HG03342 (cell line): ENCODE results near the gene F13A1.
"Not testable (repeated sequence)": the region's sequence is repeated elsewhere in the genome, so short reads cannot be mapped to it uniquely, and the experiment has no call there.

Experiments
- ATAC-seq: cut with Tn5 transposase; IDR thresholded peaks from one replicate; pipeline ENCODE4 v1.9.1; 2021; ENCODE audit warnings: mild to moderate bottlenecking, moderate library complexity; ENCODE audit not compliant: unreplicated experiment

Gene F13A1

GRCh38 chr6:6320901-6321300 lies 439 bp upstream of the F13A1 start:
- no peak for ATAC-seq

GRCh38 chr6:6317825-6318733 lies 2.4 kb downstream of the F13A1 start:
- no peak for ATAC-seq

DNA sequence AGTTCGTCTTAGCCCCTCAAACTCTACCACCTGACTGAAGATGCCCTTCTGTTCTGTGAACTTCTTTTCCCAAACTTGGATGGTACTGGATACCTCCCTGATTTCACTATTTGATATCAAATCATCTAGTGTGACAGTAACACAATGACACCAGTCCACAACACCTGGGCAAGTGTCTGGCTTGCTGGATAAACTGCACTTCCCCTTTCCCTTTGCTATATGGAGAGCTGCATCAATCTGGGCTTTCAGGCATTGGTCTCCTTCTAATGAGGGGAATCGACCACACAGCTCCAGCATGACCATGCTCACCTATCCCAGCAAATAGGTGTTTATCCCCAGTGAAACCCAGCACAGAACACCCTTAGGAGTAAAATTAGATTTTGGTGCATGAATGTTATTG lies 3.1 kb downstream of the F13A1 start:
- ATAC-seq = no peak

- ATAC-seq = no peak
These were observed 4.8 kb downstream of the F13A1 start for GRCh38 chr6:6315660-6316059.

DNA sequence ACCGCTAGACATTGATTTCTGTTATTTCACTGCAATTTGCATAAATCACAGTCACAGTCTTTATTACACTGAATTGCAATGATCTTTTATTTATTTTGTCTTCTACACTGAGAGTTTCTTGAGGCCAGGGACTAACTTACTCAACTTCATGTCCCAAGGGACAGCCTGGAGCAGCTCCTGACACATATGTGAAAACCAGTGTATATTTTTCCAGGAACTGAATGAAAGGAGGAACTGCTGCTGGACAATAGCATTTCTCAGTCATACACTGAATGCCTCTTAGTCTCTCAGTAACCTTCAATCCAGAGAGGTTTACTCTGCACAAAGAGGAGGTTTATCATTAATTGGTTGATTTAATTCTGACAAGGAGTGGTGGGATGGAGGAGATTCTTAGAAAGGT lies 5.9 kb downstream of the F13A1 start:
- no peak for ATAC-seq

DNA sequence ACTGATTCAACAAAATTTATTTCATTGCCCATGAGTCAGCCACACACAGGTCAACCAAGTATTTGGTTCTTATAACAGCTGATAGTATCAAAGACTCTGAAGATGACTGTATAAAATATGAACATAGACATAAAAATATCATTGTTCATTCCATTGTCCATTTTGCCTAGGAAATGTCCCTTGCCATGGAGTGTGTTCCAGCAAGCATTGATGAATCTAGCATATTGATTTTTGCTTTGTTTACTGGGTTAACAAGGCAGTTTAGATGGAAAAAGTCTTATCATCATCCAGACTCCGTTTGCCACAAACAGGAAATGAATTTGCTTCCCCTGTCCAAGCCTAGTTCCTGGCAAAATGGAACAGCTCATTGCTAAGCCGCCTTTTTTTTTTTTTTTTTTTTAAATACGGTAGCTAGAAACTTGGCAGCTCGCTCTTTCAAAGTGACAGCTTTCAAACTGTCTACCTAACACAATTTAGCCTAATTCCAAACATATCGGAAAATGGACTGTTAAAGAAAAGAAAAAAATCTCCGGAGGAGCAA lies 7.5 kb downstream of the F13A1 start:
- no peak for ATAC-seq

GRCh38 chr6:6305575-6305974 lies 14.9 kb downstream of the F13A1 start:
- no peak for ATAC-seq

DNA sequence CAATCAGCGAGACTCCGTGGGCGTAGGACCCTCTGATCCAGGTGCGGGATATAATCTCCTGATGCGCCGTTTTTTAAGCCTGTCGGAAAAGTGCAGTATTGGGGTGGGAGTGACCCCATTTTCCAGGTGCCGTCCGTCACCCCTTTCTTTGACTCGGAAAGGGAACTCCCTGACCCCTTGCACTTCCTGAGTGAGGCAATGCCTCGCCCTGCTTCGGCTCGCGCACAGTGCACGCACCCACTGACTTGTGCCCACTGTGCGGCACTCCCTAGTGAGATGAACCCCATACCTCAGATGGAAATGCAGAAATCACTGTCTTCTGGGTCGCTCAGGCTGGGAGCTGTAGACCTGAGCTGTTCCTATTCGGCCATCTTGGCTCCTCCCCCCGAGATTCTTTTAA lies 20.1 kb downstream of the F13A1 start:
- ATAC-seq = not testable (repeated sequence)

- no peak for ATAC-seq
These were observed 27.1 kb downstream of the F13A1 start for GRCh38 chr6:6293317-6293716.

GRCh38 chr6:6287415-6287814 lies 33.0 kb downstream of the F13A1 start:
- ATAC-seq = no peak

GRCh38 chr6:6285679-6286078 lies 34.8 kb downstream of the F13A1 start:
- ATAC-seq = no peak

DNA sequence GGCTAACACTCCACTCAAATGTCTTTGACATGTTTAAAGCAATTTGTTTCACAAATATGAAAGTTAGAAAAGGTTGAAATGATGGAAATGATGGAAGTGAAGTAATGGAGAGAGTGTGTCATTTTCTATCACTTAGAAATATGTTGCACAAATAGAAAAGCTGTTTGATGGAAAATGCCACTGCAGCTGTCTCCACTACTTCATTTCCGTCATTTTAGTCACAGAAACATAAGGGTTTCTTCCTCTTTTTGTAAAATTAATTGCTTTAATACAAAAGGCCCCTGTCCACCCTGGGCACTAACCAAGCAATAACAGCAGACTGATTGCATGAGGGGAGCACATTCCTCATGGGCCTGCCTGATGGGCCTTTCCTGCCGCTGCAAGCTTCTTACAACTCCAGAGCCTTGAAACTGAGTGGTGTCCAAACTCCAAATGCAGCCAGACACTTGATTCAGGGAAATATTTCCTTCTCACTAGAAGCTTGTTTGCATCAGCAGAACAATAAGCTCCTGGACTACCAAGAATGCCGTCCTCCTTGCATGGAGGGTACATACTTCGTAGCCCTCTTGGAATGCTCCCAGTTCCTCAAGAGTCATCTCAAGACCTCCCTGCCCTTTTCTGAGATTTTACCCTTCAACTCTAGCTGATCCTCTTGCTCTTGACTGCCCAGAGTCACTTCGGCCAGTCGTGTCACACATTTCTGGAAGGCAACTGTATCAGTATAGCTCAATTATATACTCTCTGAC lies 36.1 kb downstream of the F13A1 start:
- ATAC-seq = no peak

- no peak for ATAC-seq
These were observed 36.7 kb downstream of the F13A1 start for GRCh38 chr6:6283746-6284145.

DNA sequence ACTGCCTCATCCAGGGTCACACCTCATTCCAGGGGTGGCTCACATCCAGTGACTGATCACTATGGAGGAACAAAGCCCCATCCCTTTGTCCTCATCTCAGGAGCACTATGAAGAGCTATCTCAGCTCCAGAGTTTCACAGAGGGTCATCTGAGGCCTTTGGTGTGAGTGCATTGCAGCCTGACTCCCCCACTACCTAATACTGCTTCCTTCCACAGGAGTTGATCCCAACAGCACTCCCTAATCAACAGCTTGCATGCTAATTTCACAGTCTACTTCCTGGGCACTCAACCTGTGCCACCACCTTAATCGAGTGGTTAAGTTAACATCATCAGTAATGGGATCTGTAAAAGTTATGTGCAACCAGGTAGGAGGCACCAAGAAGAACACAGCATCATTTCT lies 37.7 kb downstream of the F13A1 start:
- no peak for ATAC-seq

- ATAC-seq = no peak
These were observed 43.0 kb downstream of the F13A1 start for GRCh38 chr6:6277413-6277812.

DNA sequence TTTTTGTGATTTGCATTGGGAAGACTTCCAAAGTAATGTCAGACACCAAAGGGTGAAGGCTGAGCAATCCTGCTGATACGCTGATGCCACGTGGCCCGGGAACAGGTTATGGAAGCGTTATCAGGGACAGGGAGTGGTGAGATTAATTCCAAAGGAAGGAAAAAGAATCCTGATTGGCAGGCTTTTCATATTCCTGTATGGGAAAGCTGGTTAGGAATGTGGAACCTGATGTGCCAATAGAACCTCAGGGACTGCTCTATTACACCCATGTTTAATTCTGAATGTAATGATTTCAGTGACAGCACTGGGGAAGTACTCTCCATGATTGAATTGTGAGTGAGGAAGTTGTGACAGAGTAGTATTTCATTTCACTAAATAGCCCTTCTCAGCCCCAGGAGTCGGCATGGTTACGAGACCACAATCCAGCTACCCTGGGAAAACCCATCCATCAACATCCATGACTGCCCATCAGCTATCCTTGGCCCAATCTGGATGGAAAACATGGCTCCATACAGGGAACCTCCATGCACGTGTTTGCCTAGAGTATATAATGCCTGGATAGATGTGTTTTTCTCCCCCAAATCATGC lies 49.4 kb downstream of the F13A1 start:
- no peak for ATAC-seq

DNA sequence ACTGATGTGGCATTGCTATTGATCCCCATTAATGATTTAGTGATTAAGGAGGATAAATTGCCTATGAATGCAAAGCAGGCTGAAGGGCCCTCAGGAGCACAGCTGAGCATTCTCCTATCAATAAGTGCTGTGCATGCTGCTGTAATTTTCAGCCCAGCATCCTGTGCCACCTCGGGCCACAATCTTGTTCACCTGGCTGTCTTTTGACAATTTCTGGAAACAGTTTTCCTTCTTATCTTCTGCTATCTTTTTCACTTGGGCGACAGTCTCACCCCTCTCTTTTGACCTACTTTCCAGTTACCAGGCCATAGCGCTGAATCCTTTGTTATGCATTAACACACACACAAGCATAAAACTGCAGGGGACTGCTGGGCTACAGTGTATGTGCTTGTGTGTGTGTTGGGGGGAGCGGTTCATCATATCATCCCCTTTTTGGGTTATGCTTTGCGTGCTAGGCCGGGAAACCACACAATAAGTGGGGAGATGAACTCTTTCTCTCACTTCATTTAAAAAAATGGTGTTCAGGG lies 60.2 kb downstream of the F13A1 start:
- no peak for ATAC-seq

GRCh38 chr6:6256886-6257285 lies 63.6 kb downstream of the F13A1 start:
- no peak for ATAC-seq

DNA sequence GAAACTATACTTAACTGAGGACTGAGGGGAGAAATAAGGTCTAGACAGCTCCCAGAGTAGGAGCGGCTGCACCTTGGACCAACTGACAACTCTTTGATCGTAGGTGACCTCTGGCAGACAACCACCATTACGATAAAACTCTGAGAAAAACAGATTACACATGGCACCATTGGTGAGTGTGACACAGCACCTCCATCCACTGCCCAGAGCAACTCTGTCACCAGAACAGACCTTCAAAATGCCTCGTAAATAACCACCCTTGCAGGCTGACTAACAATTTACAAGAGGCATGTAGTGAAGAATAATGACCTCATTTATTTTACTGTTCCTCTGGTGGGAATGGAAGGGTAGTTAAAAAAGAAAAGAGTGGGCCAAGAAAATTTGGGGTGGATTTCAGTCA lies 64.2 kb downstream of the F13A1 start:
- no peak for ATAC-seq

DNA sequence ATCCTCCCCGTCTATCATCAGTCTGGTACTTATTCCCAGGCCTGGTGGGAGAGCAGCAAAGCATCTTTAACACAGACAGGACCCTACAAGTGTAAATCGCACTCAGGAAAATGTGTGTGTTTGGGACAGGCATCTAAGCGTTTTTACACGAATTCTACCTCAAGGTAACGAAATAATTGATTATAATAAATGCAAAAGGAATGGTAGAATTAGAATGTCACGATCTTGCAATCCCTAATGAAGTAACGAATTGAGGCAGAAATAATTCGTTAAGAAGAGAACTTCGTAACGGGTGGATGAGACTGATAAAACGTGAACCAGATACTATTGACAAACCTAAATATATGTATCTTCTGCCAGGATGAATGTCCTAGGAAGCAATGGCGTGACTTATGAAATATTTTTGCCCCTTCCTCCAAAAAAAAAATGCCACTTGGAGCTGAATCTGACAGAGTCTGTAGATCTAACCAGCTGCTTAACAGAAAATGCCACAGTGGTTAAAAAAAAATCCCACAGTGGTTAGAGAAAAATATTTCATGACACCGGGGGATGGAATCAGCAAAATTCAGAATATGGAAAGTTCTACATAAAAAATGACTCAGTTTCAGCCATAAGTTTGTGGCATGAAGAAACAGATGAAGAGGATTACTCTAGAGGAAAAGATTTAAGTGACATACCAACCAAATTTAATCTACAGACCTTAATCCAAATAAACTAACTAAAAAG lies 68.7 kb downstream of the F13A1 start:
- ATAC-seq = no peak

DNA sequence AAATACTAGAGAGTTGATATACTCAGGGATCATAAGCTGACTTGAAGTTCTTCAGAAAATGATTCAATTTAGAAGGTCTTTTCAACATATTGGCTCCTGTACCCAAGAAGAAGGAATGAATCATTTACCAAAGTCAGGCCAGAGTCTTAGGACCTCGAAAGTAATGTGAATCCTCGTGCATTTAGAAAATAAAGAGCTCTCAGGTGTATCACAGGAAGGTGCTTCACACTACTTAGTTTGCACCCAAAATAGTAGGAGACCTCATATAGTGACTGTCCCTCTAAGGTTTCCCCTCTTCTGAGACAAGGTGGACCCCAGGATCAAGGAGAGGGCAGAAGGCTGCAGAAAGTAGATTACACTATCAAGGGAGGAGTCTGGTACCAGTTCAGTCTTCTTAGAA lies 71.8 kb downstream of the F13A1 start:
- ATAC-seq = peak; percentile 48
